ENCODE data around the gene ANTXRL.
"Not testable (repeated sequence)": the region's sequence is repeated elsewhere in the genome, so short reads cannot be mapped to it uniquely, and the experiment has no call there.

Gene ANTXRL

DNA sequence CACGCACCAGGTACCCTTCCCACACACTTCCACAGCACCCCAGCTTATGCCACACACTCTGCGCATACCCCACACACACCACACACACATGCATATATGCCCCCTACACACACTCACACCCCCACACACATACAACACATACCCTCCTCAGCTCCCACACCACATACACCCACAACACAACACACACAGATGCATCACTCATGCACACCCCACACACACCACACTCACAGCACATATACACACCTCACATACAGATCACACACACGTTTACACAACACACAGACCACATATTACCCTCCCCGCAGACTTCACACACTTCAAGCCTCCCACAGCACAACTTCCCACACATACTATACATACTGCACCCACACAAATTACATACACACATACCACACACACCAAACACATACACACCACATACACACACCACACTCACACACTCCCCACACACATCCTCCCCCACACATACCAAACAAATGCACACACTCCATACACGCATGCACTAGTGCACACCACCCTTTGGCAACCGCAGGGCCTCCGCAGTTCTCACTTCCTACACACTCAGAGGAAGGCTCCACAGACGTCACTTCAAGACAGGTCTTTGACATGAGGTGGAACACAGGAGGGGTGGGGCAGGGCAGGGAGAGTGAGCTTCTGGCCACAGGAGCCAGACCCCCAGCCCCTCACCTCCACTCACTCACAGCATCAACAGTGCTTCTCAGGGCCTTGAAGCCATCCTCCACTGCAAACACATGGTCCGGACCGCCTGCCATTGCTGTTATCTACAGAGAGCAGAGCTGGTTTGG is 18.5 kb upstream of the ANTXRL start:
- no peak overlapping the region for H3K27ac ChIP-seq (ENCODE audit: low read depth, low read length)
- H3K4me1 ChIP-seq (ENCODE audit: control insufficient read depth, insufficient read depth, low read length, unreplicated experiment) = no peaks in the 10 kb centered on the region
- H2AFZ ChIP-seq (ENCODE audit: low read length, unreplicated experiment) = no peak overlapping the region
- H3K36me3 ChIP-seq (ENCODE audit: insufficient read depth, low read length) = no peaks in the 10 kb centered on the region
- H3K79me2 ChIP-seq (ENCODE audit: control insufficient read depth, insufficient read depth, low read length, unreplicated experiment) = no peaks in the 10 kb centered on the region
- H3K27me3 ChIP-seq (ENCODE audit: insufficient read depth, low read length) = no peaks in the 10 kb centered on the region
- no peak overlapping the region for H3K4me3 ChIP-seq (ENCODE audit: low read depth, low read length)

DNA sequence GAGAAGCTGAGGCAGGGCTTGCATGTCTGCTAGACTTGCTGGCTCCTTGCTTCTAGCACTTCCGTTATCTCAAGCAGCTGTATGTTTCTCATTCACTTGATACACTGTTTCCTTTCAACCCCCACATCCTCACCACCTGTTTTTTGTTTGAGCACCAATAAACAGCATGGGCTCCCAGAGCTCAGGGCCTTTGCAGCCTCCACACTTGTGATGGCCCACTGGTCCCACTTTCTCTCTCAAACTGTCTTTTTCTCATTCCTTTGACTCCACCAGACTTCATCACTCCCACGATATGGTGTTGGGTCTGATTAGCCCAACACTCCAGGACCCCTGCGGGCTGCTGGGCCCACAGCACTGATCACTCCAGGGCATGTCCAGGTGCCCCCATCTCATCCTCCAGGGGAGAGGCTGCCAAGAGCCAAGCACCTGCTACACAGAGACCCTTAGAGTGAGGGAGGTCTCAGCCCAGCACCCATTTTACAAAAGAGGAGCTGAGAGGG is 17.2 kb upstream of the ANTXRL start:
- H2AFZ ChIP-seq (ENCODE audit: low read length, unreplicated experiment); H3K4me1 ChIP-seq (ENCODE audit: control insufficient read depth, insufficient read depth, low read length, unreplicated experiment); H3K4me3 ChIP-seq (ENCODE audit: low read depth, low read length); H3K36me3 ChIP-seq (ENCODE audit: insufficient read depth, low read length); H3K79me2 ChIP-seq (ENCODE audit: control insufficient read depth, insufficient read depth, low read length, unreplicated experiment); H3K27ac ChIP-seq (ENCODE audit: low read depth, low read length): not testable (repeated sequence)
- H3K27me3 ChIP-seq (ENCODE audit: insufficient read depth, low read length) = peaks cover 10% of the 10 kb centered on the region; the same call in 1 of the 2 replicates

DNA sequence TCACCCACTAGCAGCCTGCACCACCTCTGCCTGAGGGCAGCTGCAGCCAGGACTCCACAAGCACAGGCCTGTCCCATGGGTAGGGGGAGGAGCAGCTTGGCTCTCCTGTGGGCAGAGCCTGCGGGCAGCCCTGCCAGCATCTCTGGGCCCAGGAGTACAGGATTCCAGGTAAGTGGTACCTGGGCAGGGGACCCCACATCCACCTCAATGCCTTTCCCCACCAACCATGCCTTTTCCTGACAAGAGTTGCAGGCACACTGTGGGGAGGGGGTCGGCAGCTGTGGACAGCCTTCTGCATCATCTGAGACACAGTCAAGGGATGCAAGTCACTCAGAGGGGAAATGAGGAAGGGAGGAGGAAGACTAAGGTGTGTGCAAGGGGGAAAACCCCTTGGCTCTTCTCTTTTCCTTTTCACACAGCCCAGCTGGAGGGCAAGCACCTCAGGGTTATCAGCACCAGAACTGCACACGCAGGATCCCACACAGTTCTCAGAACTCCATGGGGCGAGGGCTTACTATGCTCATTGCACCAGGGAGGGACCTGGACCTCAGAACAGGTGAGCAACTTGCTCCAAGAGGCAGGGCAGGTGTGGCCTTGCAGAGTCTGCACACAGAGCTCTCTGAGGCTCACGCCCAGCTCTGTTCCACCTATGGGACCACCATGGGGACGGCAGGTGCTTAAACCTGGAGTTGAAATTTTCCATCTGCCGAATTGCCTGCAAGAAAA is 16.5 kb upstream of the ANTXRL start:
- H3K79me2 ChIP-seq (ENCODE audit: control insufficient read depth, insufficient read depth, low read length, unreplicated experiment) = no peaks in the 10 kb centered on the region
- H3K4me3 ChIP-seq (ENCODE audit: low read depth, low read length) = no peak overlapping the region
- H3K27me3 ChIP-seq (ENCODE audit: insufficient read depth, low read length) = peaks cover 14% of the 10 kb centered on the region; the same call in 1 of the 2 replicates
- no peaks in the 10 kb centered on the region for H3K4me1 ChIP-seq (ENCODE audit: control insufficient read depth, insufficient read depth, low read length, unreplicated experiment)
- H3K27ac ChIP-seq (ENCODE audit: low read depth, low read length) = no peak overlapping the region
- H2AFZ ChIP-seq (ENCODE audit: low read length, unreplicated experiment) = no peak overlapping the region
- no peaks in the 10 kb centered on the region for H3K36me3 ChIP-seq (ENCODE audit: insufficient read depth, low read length)

DNA sequence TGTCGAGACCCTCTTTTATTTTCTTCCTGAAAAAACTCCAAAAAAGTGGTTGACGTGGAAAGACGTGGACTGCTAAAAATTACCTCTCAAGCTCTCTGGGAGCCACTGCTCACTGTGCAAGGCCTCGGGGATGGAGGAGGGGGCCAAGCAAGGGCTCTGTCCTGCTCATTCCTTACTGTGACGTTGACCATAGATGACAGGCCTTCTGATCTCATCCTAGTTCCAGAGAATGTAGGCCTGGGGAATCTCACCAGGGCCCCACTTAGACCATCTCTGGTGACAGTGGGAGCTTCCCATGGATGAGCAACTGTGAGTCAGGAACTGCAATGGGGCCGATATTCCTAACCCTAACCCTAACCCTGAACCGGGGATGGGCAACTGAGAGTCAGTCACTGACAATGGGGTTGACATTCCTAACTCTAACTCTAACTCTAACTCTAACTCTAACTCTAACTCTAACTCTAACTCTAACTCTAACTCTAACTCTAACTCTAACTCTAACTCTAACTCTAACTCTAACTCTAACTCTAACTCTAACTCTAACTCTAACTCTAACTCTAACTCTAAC is 15.8 kb upstream of the ANTXRL start:
- H3K79me2 ChIP-seq (ENCODE audit: control insufficient read depth, insufficient read depth, low read length, unreplicated experiment); H3K36me3 ChIP-seq (ENCODE audit: insufficient read depth, low read length); H3K27ac ChIP-seq (ENCODE audit: low read depth, low read length); H2AFZ ChIP-seq (ENCODE audit: low read length, unreplicated experiment); H3K4me1 ChIP-seq (ENCODE audit: control insufficient read depth, insufficient read depth, low read length, unreplicated experiment); H3K4me3 ChIP-seq (ENCODE audit: low read depth, low read length): not testable (repeated sequence)
- peaks cover 18% of the 10 kb centered on the region; the same call in 1 of the 2 replicates for H3K27me3 ChIP-seq (ENCODE audit: insufficient read depth, low read length)

DNA sequence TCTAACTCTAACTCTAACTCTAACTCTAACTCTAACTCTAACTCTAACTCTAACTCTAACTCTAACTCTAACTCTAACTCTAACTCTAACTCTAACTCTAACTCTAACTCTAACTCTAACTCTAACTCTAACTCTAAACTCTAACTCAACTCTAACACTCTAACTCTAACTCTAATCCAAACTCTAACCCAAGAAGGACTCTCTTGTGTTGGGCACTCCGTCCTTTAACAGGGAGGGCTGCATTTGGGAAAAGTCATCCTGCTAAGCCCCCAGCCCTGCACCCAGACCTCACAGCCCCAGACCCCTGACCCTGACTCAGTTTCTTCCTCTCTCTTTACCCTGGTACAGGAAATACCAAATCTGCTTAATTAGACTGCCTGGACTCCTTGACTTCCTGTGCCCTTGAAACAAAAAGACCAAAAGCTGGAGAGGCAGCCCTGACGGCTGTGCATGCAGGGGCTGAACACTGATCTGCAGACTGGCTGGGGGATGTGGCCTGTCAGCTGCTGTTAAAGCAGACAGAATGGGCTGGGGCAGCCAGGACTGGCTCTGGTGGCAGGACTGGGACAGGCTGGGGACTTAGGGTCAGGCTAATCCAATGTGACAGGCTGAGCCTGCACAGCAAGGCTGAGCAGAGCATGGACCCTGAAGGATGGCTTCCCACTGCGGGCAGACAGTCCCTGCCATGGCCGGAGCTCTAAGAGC is 14.8 kb upstream of the ANTXRL start:
- not testable (repeated sequence) for H3K36me3 ChIP-seq (ENCODE audit: insufficient read depth, low read length); H3K4me3 ChIP-seq (ENCODE audit: low read depth, low read length); H2AFZ ChIP-seq (ENCODE audit: low read length, unreplicated experiment); H3K27ac ChIP-seq (ENCODE audit: low read depth, low read length); H3K79me2 ChIP-seq (ENCODE audit: control insufficient read depth, insufficient read depth, low read length, unreplicated experiment); H3K4me1 ChIP-seq (ENCODE audit: control insufficient read depth, insufficient read depth, low read length, unreplicated experiment)
- H3K27me3 ChIP-seq (ENCODE audit: insufficient read depth, low read length) = peaks cover 26% of the 10 kb centered on the region

DNA sequence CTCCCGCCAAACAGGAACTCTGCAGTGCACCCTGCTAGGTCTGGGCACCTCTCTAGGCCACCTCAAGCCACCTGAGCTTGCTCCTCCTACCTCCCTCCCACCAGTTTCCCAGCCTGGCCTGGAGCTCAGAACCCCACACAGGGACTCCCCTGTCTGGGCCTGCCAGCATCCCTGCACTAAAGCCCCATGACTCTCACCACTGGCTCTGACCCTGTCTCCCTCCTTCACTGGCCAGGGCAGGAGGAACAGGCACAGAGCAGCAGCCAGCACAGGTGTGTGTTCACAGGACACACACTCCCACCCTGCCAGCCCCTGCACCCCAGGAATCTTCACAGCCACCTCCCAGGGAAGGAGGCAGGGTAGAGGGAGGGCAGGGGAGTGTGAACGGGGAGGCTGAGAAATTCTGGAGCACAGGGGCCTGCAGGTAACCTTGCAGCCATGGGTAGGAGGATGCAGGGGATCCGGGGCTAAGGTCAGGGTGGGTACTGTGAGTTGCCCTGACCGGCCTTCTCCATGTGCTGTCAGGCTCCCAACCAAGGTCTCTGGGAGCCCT is 13.9 kb upstream of the ANTXRL start:
- Histone ChIP-seq H3K4me1 (ENCODE audit: control insufficient read depth, insufficient read depth, low read length, unreplicated experiment) (no peaks in the 10 kb centered on the region), H3K36me3 (ENCODE audit: insufficient read depth, low read length) (no peaks in the 10 kb centered on the region), H3K79me2 (ENCODE audit: control insufficient read depth, insufficient read depth, low read length, unreplicated experiment) (no peaks in the 10 kb centered on the region), H3K27me3 (ENCODE audit: insufficient read depth, low read length) (peaks cover 35% of the 10 kb centered on the region), H2AFZ (ENCODE audit: low read length, unreplicated experiment) (no peak overlapping the region), H3K4me3 (ENCODE audit: low read depth, low read length) (no peak overlapping the region), H3K27ac (ENCODE audit: low read depth, low read length) (no peak overlapping the region)

DNA sequence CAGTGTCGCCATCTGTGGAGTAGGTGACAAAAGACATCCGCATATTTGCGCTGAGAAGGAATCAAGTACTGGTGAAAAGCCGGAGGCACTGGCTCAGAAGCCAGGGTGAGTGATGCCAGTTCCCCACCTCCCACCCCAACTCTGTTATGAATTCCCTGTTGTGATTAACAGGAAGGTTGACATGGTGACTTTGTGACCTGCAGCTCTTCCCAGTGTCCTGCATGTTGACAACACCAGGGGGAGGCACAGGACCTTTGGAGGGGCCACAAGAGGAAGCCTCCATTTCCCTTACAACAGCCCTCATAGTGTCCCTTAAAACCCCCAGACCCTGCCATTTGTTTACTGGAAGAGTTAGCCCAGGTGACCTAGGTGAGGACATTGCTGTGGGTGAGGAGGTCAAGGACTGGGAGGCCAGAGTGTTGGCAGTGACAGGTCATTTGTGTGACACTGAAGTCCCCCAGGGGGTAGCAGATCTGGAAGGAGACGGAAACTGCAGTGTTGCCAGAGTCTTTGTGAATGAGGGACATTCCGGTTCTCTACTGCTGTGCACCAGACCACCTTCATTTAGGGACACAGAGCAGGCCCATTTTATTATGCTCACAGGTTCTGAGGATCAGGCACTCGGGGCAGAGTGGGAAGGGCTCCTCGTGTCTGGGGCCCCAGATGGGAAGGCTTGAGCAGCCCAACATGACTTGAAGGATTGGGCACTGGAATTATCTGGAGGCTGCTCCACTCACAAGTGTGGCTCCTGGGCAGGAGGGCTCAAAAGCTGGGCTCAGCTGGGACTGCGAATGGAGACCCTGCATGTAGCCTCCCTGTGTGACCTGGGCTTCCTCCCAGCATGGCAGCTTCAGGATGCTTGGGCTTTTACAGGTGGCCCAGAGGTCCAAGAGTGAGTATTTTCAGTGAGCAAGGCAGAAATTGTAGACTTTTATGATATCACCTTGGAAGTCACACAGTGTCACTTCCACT is 13.0 kb upstream of the ANTXRL start:
- no peak overlapping the region for H3K27ac ChIP-seq (ENCODE audit: low read depth, low read length)

DNA sequence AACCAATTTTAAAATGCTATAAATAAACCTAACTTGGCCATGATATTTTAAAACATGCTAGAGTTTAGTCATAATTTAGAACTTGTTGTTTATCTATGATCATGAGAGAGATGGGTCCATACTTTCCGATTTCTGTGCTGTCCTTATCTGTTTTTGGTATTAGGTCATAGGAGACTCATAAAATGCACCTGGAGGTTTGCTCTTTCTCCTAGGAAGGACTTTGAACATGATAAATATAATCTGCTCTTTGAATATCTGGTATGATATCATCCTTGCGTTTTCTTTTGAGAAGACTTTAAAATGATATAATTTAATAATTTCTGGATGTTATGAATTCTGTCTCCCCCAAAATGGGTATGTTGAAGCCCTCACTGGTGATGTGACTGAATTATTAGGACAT is 9.0 kb upstream of the ANTXRL start:
- Histone ChIP-seq H3K36me3 (ENCODE audit: insufficient read depth, low read length) (no peaks in the 10 kb centered on the region), H2AFZ (ENCODE audit: low read length, unreplicated experiment) (no peak overlapping the region), H3K4me1 (ENCODE audit: control insufficient read depth, insufficient read depth, low read length, unreplicated experiment) (no peaks in the 10 kb centered on the region), H3K4me3 (ENCODE audit: low read depth, low read length) (no peak overlapping the region), H3K27me3 (ENCODE audit: insufficient read depth, low read length) (peaks cover 53% of the 10 kb centered on the region), H3K27ac (ENCODE audit: low read depth, low read length) (no peak overlapping the region), H3K79me2 (ENCODE audit: control insufficient read depth, insufficient read depth, low read length, unreplicated experiment) (no peaks in the 10 kb centered on the region)

More for the DNA sequence above, 13.0 kb upstream of the ANTXRL start:
- H3K36me3 ChIP-seq (ENCODE audit: insufficient read depth, low read length) = no peaks in the 10 kb centered on the region
- no peak overlapping the region for H3K4me3 ChIP-seq (ENCODE audit: low read depth, low read length)
- H3K27me3 ChIP-seq (ENCODE audit: insufficient read depth, low read length) = peaks cover 40% of the 10 kb centered on the region
- H2AFZ ChIP-seq (ENCODE audit: low read length, unreplicated experiment) = no peak overlapping the region
- no peaks in the 10 kb centered on the region for H3K4me1 ChIP-seq (ENCODE audit: control insufficient read depth, insufficient read depth, low read length, unreplicated experiment)
- H3K79me2 ChIP-seq (ENCODE audit: control insufficient read depth, insufficient read depth, low read length, unreplicated experiment) = no peaks in the 10 kb centered on the region

DNA sequence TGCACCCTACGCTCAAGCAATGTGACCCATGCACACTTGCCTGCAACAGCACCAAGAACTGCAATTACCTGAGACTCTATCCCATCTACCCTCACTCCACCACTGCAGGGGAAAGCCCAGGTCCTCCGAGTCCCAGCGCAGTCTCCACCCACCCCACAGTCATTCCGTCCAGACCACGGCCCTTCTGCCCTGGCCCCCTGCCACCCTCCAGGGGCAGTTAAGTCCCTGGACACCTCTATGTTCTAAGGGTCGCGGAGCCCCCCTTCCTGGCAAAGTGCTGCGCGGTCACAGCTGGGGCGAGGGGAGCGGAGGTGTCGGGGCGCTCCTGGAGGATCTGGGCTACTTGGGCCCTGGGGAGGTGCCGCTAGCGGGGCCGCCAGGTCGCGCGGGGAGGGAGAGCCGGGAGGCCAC is 4.4 kb upstream of the ANTXRL start:
- H3K4me1 ChIP-seq (ENCODE audit: control insufficient read depth, insufficient read depth, low read length, unreplicated experiment); H3K27ac ChIP-seq (ENCODE audit: low read depth, low read length); H2AFZ ChIP-seq (ENCODE audit: low read length, unreplicated experiment); H3K79me2 ChIP-seq (ENCODE audit: control insufficient read depth, insufficient read depth, low read length, unreplicated experiment); H3K36me3 ChIP-seq (ENCODE audit: insufficient read depth, low read length): not testable (repeated sequence)
- Histone ChIP-seq H3K4me3 (ENCODE audit: low read depth, low read length) (peak overlapping the region; percentile 62), H3K27me3 (ENCODE audit: insufficient read depth, low read length) (peaks cover 33% of the 10 kb centered on the region)
